Gastrocnemius medialis (tissue), 4 donors: ENCODE data around the gene PLK3. TPM values are rescaled to one million over a fixed set of nuclear protein-coding genes. Genes with fewer than 3 reads are reported as not detected.
A peak's percentile ranks its signal among the peaks of the same experiment; 100 is the strongest.
"Not testable (repeated sequence)": the region's sequence is repeated elsewhere in the genome, so short reads cannot be mapped to it uniquely, and the experiment has no call there.

ENCODE experiments used
- ATAC-seq, 2 donors: fragments of 150-250 bp; one replicate each; pipeline ENCODE4 v1.9.1; 2016
- DNase-seq, 2 donors: peaks; one replicate each; pipeline ENCODE4 v3.0.0-alpha.2; 2019
- H3K27ac ChIP-seq, 4 donors: fragments of 200-600 bp; sonication (generic); 1 replicate in 1 of 4; 2 replicates in 3 of 4; pipeline ENCODE4 v1.5.1; 2016 to 2018; ENCODE audit warnings: mild to moderate bottlenecking in 2 of 4, moderate library complexity in 1 of 4
- H3K27me3 ChIP-seq, 3 donors: fragments of 200-600 bp; sonication (generic) in 2 of 3; 1 replicate in 1 of 3; 2 replicates in 2 of 3; pipeline versions ENCODE4 v1.5.1 to v1.6.0; 2016 to 2019; ENCODE audit warnings: mild to moderate bottlenecking in 1 of 3, moderate library complexity in 1 of 3
- H3K36me3 ChIP-seq, 2 donors: fragments of 200-600 bp; sonication (generic) in 1 of 2; one replicate each; pipeline ENCODE4 v1.5.1; 2017 to 2018
- H3K4me1 ChIP-seq, 2 donors: fragments of 200-600 bp; sonication (generic) in 1 of 2; one replicate each; pipeline ENCODE4 v1.5.1; 2016 to 2017; ENCODE audit warnings: mild to moderate bottlenecking in 2 of 2
- H3K4me3 ChIP-seq, 4 donors: fragments of 200-600 bp; sonication (generic) in 3 of 4; 1 replicate in 1 of 4; 2 replicates in 3 of 4; pipeline ENCODE4 v1.5.1; 2016 to 2019; ENCODE audit warnings: mild to moderate bottlenecking in 2 of 4
- H3K9me3 ChIP-seq, 3 donors: fragments of 200-600 bp; sonication (generic) in 2 of 3; 1 replicate in 1 of 3; 2 replicates in 2 of 3; pipeline ENCODE4 v1.5.1; 2016 to 2019
- CTCF ChIP-seq, 5 experiments: fragments of 450-650 bp in 3 of 5; fragments of 200-600 bp in 2 of 5; sonication (generic) in 2 of 5; IDR thresholded peaks in 4 of 5; conservative IDR thresholded peaks in 1 of 5; 1 replicate in 4 of 5; 2 replicates in 1 of 5; pipeline ENCODE4 v1.5.1; 2016 to 2019; ENCODE audit warnings: antibody characterized with exemption in 5 of 5, mild to moderate bottlenecking in 3 of 5, moderate library complexity in 3 of 5
- POLR2A ChIP-seq, 2 donors: fragments of 450-650 bp; IDR thresholded peaks; one replicate each; pipeline ENCODE4 v1.6.1; 2017; ENCODE audit warnings: antibody characterized with exemption in 2 of 2, mild to moderate bottlenecking in 2 of 2, moderate library complexity in 2 of 2
- in situ Hi-C, 4 donors: fragments of 200-750 bp; cut with MboI; loops; one replicate each; pipeline versions ENCODE4 v1.15.0 to v1.8.0; 2017; ENCODE audit warnings: low sequenced_read_pairs in 4 of 4
- intact Hi-C: fragments of 100-400 bp; cut with DNase I; formaldehyde crosslinking; loops from one replicate; pipeline ENCODE4 v1.15.1; 2023; ENCODE audit warnings: low total_unique reads
- total RNA-seq, 4 donors: library from RNA; depleted of rRNA; stranded (reverse); fragments of >200 nt; gene quantifications; one replicate each; pipeline versions ENCODE4 v1.1.0 to v1.2.3, GENCODE V29; 2016

PLK3 gene
- total RNA-seq, 4 donors from 2014 or later = 1.6 to 4.3 (median 3.6) TPM

GRCh38 chr1:44808938-44809917 lies 9.1 kb downstream of the PLK3 start:
- no peak for ATAC-seq

GRCh38 chr1:44810101-44810761 lies 10.1 kb downstream of the PLK3 start:
- H3K4me3 ChIP-seq = no peak overlapping the region
- TF ChIP-seq CTCF (IDR thresholded peaks at IDR 0.05 in 4 of 5, conservative IDR thresholded peaks at IDR 0.05 in 1 of 5) (no peak), POLR2A (IDR thresholded peaks at IDR 0.05) (no peak)
- peaks cover 0 to 6% of the 10 kb centered on the region in 2 donors for H3K36me3 ChIP-seq
- in situ Hi-C loops (no loop called here), intact Hi-C loops (no loop called here)
- no peaks in the 10 kb centered on the region for H3K9me3 ChIP-seq
- ATAC-seq (no peak), DNase-seq (no peak)
- H3K27me3 ChIP-seq = no peaks in the 10 kb centered on the region
- H3K27ac ChIP-seq = peak overlapping the region; percentile 84 to 94 (median 92)
- peaks cover 39 to 61% of the 10 kb centered on the region in 2 donors for H3K4me1 ChIP-seq

More at GRCh38 chr1:44808938-44809917, 9.1 kb downstream of the PLK3 start:
- TF ChIP-seq POLR2A (IDR thresholded peaks at IDR 0.05) = peak in 1 of 2 donors; percentile 9
- TF ChIP-seq CTCF (IDR thresholded peaks at IDR 0.05 in 4 of 5, conservative IDR thresholded peaks at IDR 0.05 in 1 of 5) = no peak
- H3K36me3 ChIP-seq = peaks cover 0 to 16% of the 10 kb centered on the region in 2 donors
- intact Hi-C loops (no loop called here), in situ Hi-C loops (no loop called here)
- H3K4me1 ChIP-seq = peaks cover 39 to 60% of the 10 kb centered on the region in 2 donors
- no peaks in the 10 kb centered on the region for H3K27me3 ChIP-seq
- peak overlapping the region; percentile 28 to 42 (median 37) for H3K4me3 ChIP-seq
- no peaks in the 10 kb centered on the region for H3K9me3 ChIP-seq
- H3K27ac ChIP-seq = peak overlapping the region; percentile 84 to 94 (median 92)
- DNase-seq = no peak

- intact Hi-C loops, H3K36me3 ChIP-seq, H3K27me3 ChIP-seq, H3K9me3 ChIP-seq, DNase-seq, in situ Hi-C loops, ATAC-seq, H3K4me3 ChIP-seq: not testable (repeated sequence)
- Histone ChIP-seq H3K27ac (peak overlapping the region in 3 of 4 donors; percentile 84 to 94 (median 90)), H3K4me1 (peaks cover 39 to 58% of the 10 kb centered on the region in 2 donors)
These were observed 10.6 kb downstream of the PLK3 start for GRCh38 chr1:44810762-44811105.

GRCh38 chr1:44811234-44811633 lies 11.1 kb downstream of the PLK3 start:
- intact Hi-C loops = no loop called here
- peak overlapping the region in 3 of 4 donors; percentile 9 to 94 (median 90) for H3K27ac ChIP-seq
- ATAC-seq (no peak), DNase-seq (no peak)
- TF ChIP-seq CTCF (IDR thresholded peaks at IDR 0.05 in 4 of 5, conservative IDR thresholded peaks at IDR 0.05 in 1 of 5) = no peak
- TF ChIP-seq POLR2A (IDR thresholded peaks at IDR 0.05) = no peak
- H3K27me3 ChIP-seq = no peaks in the 10 kb centered on the region
- H3K4me1 ChIP-seq = peaks cover 39 to 54% of the 10 kb centered on the region in 2 donors
- in situ Hi-C loops = no loop called here
- H3K4me3 ChIP-seq = no peak overlapping the region
- H3K9me3 ChIP-seq = no peaks in the 10 kb centered on the region
- H3K36me3 ChIP-seq = no peaks in the 10 kb centered on the region
